ENCODE results near the gene GOLGB1.

Gene GOLGB1

GRCh38 chr3:121651684-121652083 lies 97.9 kb downstream of the GOLGB1 start:
- no peak for ATAC-seq
- TF ChIP-seq TSHZ2 (CRISPR knock-in tag; IDR thresholded peaks at IDR 0.05) = no peak
- TF ChIP-seq ZNF70 (CRISPR knock-in tag; IDR thresholded peaks at IDR 0.05) = no peak
- no peak for TF ChIP-seq ZNF565 (CRISPR knock-in tag; conservative IDR thresholded peaks at IDR 0.05; ENCODE audit: low read depth)
- no peak; the same call in 1 of the 2 replicates for TF ChIP-seq BACH2 (CRISPR knock-in tag; IDR thresholded peaks at IDR 0.05; ENCODE audit: borderline replicate concordance)
- TF ChIP-seq ZNF8 (CRISPR knock-in tag; IDR thresholded peaks at IDR 0.05) = no peak
- no peak for TF ChIP-seq CSRNP3 (CRISPR knock-in tag; IDR thresholded peaks at IDR 0.05)
- TF ChIP-seq CSDC2 (CRISPR knock-in tag; IDR thresholded peaks at IDR 0.05) = no peak
- no peak for TF ChIP-seq ZFP3 (CRISPR knock-in tag; IDR thresholded peaks at IDR 0.05)

GRCh38 chr3:121649645-121650044 lies 99.9 kb downstream of the GOLGB1 start:
- TF ChIP-seq OSR1 (CRISPR knock-in tag; IDR thresholded peaks at IDR 0.05) (no peak), ZNF8 (CRISPR knock-in tag; IDR thresholded peaks at IDR 0.05) (no peak), CSRNP3 (CRISPR knock-in tag; IDR thresholded peaks at IDR 0.05) (no peak), RARB (CRISPR knock-in tag; IDR thresholded peaks at IDR 0.05) (no peak), TCF4 (CRISPR knock-in tag; IDR thresholded peaks at IDR 0.05; ENCODE audit: borderline replicate concordance) (no peak), ZC3H10 (CRISPR knock-in tag; IDR thresholded peaks at IDR 0.05) (no peak), GLIS3 (CRISPR knock-in tag; IDR thresholded peaks at IDR 0.05) (no peak)
- ATAC-seq = no peak

- no peak for ATAC-seq
- TF ChIP-seq RARB (CRISPR knock-in tag; IDR thresholded peaks at IDR 0.05) (no peak), PATZ1 (CRISPR knock-in tag; IDR thresholded peaks at IDR 0.05; ENCODE audit: borderline replicate concordance) (no peak), BACH2 (CRISPR knock-in tag; IDR thresholded peaks at IDR 0.05; ENCODE audit: borderline replicate concordance) (no peak), ZNF565 (CRISPR knock-in tag; conservative IDR thresholded peaks at IDR 0.05; ENCODE audit: low read depth) (no peak), TOX (CRISPR knock-in tag; IDR thresholded peaks at IDR 0.05; ENCODE audit: borderline replicate concordance) (no peak), CREB5 (CRISPR knock-in tag; IDR thresholded peaks at IDR 0.05; ENCODE audit: low read depth) (no peak), TSHZ2 (CRISPR knock-in tag; IDR thresholded peaks at IDR 0.05) (no peak), CSDC2 (CRISPR knock-in tag; IDR thresholded peaks at IDR 0.05) (no peak)
Measured at GRCh38 chr3:121648219-121648958, 101.2 kb downstream of the GOLGB1 start.
